Gastrocnemius medialis (tissue), 4 donors: ENCODE data around the gene BACH1. TPM values are rescaled to one million over a fixed set of nuclear protein-coding genes. Genes with fewer than 3 reads are reported as not detected.

Source experiments
- ATAC-seq, 2 donors: fragments of 150-250 bp; one replicate each; pipeline ENCODE4 v1.9.1; 2016
- DNase-seq, 2 donors: peaks; one replicate each; pipeline ENCODE4 v3.0.0-alpha.2; 2019
- H3K27ac ChIP-seq, 4 donors: fragments of 200-600 bp; sonication (generic); 1 replicate in 1 of 4; 2 replicates in 3 of 4; pipeline ENCODE4 v1.5.1; 2016 to 2018; ENCODE audit warnings: mild to moderate bottlenecking in 2 of 4, moderate library complexity in 1 of 4
- H3K27me3 ChIP-seq, 3 donors: fragments of 200-600 bp; sonication (generic) in 2 of 3; 1 replicate in 1 of 3; 2 replicates in 2 of 3; pipeline versions ENCODE4 v1.5.1 to v1.6.0; 2016 to 2019; ENCODE audit warnings: mild to moderate bottlenecking in 1 of 3, moderate library complexity in 1 of 3
- H3K36me3 ChIP-seq, 2 donors: fragments of 200-600 bp; sonication (generic) in 1 of 2; one replicate each; pipeline ENCODE4 v1.5.1; 2017 to 2018
- H3K4me1 ChIP-seq, 2 donors: fragments of 200-600 bp; sonication (generic) in 1 of 2; one replicate each; pipeline ENCODE4 v1.5.1; 2016 to 2017; ENCODE audit warnings: mild to moderate bottlenecking in 2 of 2
- H3K4me3 ChIP-seq, 4 donors: fragments of 200-600 bp; sonication (generic) in 3 of 4; 1 replicate in 1 of 4; 2 replicates in 3 of 4; pipeline ENCODE4 v1.5.1; 2016 to 2019; ENCODE audit warnings: mild to moderate bottlenecking in 2 of 4
- H3K9me3 ChIP-seq, 3 donors: fragments of 200-600 bp; sonication (generic) in 2 of 3; 1 replicate in 1 of 3; 2 replicates in 2 of 3; pipeline ENCODE4 v1.5.1; 2016 to 2019
- POLR2A ChIP-seq, 2 donors: fragments of 450-650 bp; IDR thresholded peaks; one replicate each; pipeline ENCODE4 v1.6.1; 2017; ENCODE audit warnings: antibody characterized with exemption in 2 of 2, mild to moderate bottlenecking in 2 of 2, moderate library complexity in 2 of 2
- in situ Hi-C, 4 donors: fragments of 200-750 bp; cut with MboI; loops; one replicate each; pipeline versions ENCODE4 v1.15.0 to v1.8.0; 2017; ENCODE audit warnings: low sequenced_read_pairs in 4 of 4
- intact Hi-C: fragments of 100-400 bp; cut with DNase I; formaldehyde crosslinking; loops from one replicate; pipeline ENCODE4 v1.15.1; 2023; ENCODE audit warnings: low total_unique reads
- total RNA-seq, 4 donors: library from RNA; depleted of rRNA; stranded (reverse); fragments of >200 nt; gene quantifications; one replicate each; pipeline versions ENCODE4 v1.1.0 to v1.2.3, GENCODE V29; 2016
- TF ChIP-seq, protein P1 (sequence below), 5 experiments: fragments of 450-650 bp in 3 of 5; fragments of 200-600 bp in 2 of 5; sonication (generic) in 2 of 5; IDR thresholded peaks in 4 of 5; conservative IDR thresholded peaks in 1 of 5; 1 replicate in 4 of 5; 2 replicates in 1 of 5; pipeline ENCODE4 v1.5.1; 2016 to 2019; ENCODE audit warnings: antibody characterized with exemption in 5 of 5, mild to moderate bottlenecking in 3 of 5, moderate library complexity in 3 of 5

Gene BACH1
- total RNA-seq, 4 donors from 2014 or later = 52.4 to 72.7 (median 62.7) TPM

DNA sequence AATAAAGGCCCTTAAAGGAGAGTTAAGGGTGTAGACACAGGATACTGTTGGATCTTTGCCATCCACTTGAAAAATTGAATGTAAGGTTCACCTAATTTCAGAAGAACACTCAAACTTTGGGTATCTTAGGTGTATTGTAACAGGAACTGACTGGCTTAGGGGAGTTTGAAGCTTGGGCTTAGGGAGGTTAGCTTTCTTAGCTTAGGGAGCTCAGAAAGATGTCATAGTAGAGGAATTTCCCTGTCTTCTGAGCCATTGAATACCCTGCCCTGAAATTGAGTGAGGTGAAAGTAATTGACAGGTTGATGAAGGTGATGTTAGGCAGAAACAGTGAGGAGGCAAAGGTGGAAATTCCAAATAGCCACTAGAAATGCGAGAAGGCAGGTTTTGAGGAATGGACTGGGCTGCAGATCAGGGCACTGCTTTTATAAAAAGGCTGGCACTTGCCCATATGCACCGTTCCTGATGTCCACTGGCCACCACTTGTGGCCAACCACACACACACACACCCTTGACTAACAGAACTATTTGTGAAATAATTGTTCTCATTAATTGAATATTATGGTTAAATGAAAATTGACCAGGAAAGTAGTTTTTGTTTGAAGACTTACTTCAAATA lies 16.5 kb downstream of the BACH1 start:
- ATAC-seq (peak in 1 of 2 donors; percentile 58), DNase-seq (no peak)
- intact Hi-C loops (no loop called here), in situ Hi-C loops (no loop called here)
- Histone ChIP-seq H3K4me1 (peaks cover 80 to 93% of the 10 kb centered on the region in 2 donors), H3K27me3 (no peaks in the 10 kb centered on the region), H3K4me3 (peak overlapping the region in 1 of 4 donors; percentile 5), H3K36me3 (no peaks in the 10 kb centered on the region), H3K9me3 (no peaks in the 10 kb centered on the region), H3K27ac (peak overlapping the region; percentile 15 to 49 (median 34))
- TF ChIP-seq, protein P1, sequence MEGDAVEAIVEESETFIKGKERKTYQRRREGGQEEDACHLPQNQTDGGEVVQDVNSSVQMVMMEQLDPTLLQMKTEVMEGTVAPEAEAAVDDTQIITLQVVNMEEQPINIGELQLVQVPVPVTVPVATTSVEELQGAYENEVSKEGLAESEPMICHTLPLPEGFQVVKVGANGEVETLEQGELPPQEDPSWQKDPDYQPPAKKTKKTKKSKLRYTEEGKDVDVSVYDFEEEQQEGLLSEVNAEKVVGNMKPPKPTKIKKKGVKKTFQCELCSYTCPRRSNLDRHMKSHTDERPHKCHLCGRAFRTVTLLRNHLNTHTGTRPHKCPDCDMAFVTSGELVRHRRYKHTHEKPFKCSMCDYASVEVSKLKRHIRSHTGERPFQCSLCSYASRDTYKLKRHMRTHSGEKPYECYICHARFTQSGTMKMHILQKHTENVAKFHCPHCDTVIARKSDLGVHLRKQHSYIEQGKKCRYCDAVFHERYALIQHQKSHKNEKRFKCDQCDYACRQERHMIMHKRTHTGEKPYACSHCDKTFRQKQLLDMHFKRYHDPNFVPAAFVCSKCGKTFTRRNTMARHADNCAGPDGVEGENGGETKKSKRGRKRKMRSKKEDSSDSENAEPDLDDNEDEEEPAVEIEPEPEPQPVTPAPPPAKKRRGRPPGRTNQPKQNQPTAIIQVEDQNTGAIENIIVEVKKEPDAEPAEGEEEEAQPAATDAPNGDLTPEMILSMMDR (IDR thresholded peaks at IDR 0.05 in 4 of 5, conservative IDR thresholded peaks at IDR 0.05 in 1 of 5) = no peak
- TF ChIP-seq POLR2A (IDR thresholded peaks at IDR 0.05) = no peak

DNA sequence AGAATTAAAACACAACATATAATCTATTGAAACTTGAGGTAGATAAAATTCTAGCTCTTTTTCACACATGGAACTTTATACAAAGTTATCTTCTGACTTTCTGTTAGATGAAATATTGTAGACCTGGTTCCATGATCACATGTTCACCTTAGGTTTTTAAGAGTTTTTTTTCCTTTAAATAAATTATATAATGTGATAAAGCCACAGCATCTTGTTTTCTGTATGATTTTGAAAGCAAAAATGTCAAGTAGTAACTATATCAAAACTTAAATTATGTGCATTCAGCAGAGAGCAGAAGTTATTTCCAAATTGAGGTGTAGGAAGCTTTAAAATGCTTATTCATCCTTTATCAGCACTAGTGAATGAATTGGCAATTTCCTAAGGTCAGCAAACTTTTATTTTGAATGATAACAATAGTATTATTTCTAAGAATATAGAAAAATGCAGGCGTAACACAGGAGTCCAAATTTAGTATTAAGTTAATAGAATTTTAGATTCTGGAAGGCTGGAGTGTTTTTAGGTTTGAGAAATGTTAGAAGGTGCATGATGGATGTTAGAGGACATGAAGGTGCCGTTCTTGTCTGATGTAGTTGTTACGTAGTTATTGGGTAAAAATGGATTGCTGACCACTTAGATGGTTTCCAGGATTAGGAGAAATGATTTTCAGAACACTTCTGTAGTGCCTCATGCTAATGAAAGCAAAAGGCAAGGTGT lies 17.5 kb downstream of the BACH1 start:
- H3K27me3 ChIP-seq = no peaks in the 10 kb centered on the region
- in situ Hi-C loops (no loop called here), intact Hi-C loops (no loop called here)
- DNase-seq (no peak), ATAC-seq (no peak)
- no peaks in the 10 kb centered on the region for H3K9me3 ChIP-seq
- peak overlapping the region in 1 of 4 donors; percentile 5 for H3K4me3 ChIP-seq
- TF ChIP-seq, protein P1 (IDR thresholded peaks at IDR 0.05 in 4 of 5, conservative IDR thresholded peaks at IDR 0.05 in 1 of 5) = no peak
- TF ChIP-seq POLR2A (IDR thresholded peaks at IDR 0.05) = no peak
- peak overlapping the region in 2 of 4 donors; percentile 3 to 49 for H3K27ac ChIP-seq
- peaks cover 70 to 87% of the 10 kb centered on the region in 2 donors for H3K4me1 ChIP-seq
- H3K36me3 ChIP-seq = peaks cover 0 to 2% of the 10 kb centered on the region in 2 donors

DNA sequence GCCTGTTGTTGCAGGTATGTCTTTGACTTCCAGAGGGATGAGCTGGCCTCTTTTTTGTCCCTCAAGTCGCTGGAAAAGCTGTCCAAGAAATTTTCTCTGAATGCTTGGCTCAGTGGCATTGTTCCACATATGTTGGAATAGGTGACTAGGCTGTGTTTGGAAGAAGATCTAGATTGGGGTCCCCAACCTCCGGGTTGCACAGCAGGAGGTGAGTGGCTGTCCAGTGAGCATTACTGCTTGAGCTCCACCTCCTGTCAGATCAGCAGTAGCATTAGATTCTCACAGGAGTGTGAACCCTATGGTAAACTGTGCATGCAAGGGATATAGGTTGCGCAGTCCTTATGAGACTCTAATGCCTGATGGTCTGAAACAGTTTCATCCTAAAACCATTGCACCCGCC lies 18.1 kb downstream of the BACH1 start:
- in situ Hi-C loops = no loop called here
- Histone ChIP-seq H3K27me3 (no peaks in the 10 kb centered on the region), H3K9me3 (no peaks in the 10 kb centered on the region), H3K36me3 (peaks cover 0 to 8% of the 10 kb centered on the region in 2 donors), H3K4me1 (peaks cover 68 to 82% of the 10 kb centered on the region in 2 donors), H3K27ac (peak overlapping the region in 2 of 4 donors; percentile 3 to 49), H3K4me3 (no peak overlapping the region)
- intact Hi-C loops = no loop called here
- no peak for ATAC-seq
- TF ChIP-seq, protein P1 (IDR thresholded peaks at IDR 0.05 in 4 of 5, conservative IDR thresholded peaks at IDR 0.05 in 1 of 5) = no peak
- no peak for TF ChIP-seq POLR2A (IDR thresholded peaks at IDR 0.05)
- no peak for DNase-seq

DNA sequence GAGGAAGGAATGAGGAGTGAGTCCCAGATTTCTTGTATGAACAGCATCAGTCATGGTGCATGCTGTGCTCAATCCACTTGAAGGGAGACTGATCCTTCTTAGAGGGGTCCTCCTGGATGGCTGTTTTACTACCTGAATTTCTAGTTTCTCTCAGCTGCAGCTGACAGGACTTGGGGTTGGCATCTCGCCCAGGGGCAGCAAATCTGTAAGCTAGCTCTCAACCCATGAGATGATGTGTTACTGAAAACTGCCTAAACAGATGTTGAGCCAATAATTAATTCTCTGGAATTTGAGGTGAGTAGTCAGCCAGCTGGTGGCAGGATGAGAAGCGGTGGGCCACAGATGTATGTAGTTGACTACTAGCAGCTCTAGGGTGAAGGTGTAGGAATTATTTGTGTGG lies 19.6 kb downstream of the BACH1 start:
- Histone ChIP-seq H3K36me3 (peaks cover 0 to 11% of the 10 kb centered on the region in 2 donors), H3K4me3 (no peak overlapping the region), H3K9me3 (no peaks in the 10 kb centered on the region), H3K4me1 (peaks cover 58 to 74% of the 10 kb centered on the region in 2 donors), H3K27me3 (no peaks in the 10 kb centered on the region), H3K27ac (peak overlapping the region in 2 of 4 donors; percentile 21 to 49)
- DNase-seq = no peak
- TF ChIP-seq POLR2A (IDR thresholded peaks at IDR 0.05) = no peak
- TF ChIP-seq, protein P1 (IDR thresholded peaks at IDR 0.05 in 4 of 5, conservative IDR thresholded peaks at IDR 0.05 in 1 of 5) = no peak
- intact Hi-C loops (no loop called here), in situ Hi-C loops (no loop called here)
- ATAC-seq = no peak
